Islet of Langerhans (tissue), 1 donor: ENCODE results near the gene IFIT3.
"Not testable (repeated sequence)": the region's sequence is repeated elsewhere in the genome, so short reads cannot be mapped to it uniquely, and the experiment has no call there.

Source experiments
- FAIRE-seq: peaks from one replicate; lab custom pipeline; 2011; peaks lifted over from hg19 to GRCh38; lab: Jason Lieb, UNC

IFIT3 gene

DNA sequence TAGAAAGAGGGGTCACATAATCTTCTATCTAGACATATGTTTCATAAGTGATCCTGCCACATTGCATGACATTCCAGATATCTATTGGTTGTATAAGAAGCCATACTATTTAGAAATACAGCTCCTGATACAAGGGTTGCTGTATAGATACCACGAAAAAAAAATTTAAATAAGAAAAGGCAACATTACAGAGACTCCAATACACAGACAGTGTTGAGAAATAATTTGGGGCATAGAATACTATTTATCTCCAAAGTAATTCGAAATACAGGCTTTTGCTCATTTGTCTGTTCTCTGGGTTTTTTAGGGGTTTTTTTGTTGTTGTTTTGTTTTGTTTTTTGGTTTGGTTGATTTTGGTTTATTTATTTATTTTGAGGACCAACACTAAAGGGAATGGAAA, 23.4 kb upstream of the IFIT3 start:
- no peak for FAIRE-seq

DNA sequence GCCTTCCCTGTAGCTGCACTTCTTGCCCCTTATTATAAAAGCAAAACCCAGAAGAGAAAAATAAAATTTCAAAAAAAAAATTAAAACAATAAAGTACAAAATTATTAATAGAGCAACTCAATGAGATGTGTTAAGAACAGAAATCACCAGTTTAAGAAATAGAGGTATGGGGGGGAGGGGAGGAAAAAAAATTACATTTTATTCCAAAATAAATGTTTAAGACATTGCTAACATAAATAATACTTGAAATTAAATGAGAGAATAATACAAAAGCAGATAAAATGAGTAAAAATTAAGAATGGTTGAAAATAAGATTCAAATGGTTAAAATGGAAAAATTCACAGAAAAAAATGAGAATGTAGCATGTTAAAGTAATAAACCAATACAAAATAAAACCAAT, 22.9 kb upstream of the IFIT3 start:
- FAIRE-seq: no peak

DNA sequence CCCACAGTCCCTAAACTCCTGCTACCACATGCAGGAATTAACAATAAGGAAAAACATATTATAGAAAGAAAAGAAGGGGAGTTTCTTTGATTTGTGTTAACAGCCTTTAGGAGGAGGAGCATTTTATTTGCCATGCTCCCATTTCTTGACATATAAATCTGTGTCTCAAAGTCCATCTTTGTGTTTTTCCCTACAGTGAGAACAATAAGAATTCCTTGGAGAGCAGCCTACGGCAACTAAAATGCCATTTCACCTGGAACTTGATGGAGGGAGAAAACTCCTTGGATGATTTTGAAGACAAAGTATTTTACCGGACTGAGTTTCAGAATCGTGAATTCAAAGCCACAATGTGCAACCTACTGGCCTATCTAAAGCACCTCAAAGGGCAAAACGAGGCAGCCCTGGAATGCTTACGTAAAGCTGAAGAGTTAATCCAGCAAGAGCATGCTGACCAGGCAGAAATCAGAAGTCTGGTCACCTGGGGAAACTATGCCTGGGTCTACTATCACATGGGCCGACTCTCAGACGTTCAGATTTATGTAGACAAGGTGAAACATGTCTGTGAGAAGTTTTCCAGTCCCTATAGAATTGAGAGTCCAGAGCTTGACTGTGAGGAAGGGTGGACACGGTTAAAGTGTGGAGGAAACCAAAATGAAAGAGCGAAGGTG, 21.9 kb upstream of the IFIT3 start:
- FAIRE-seq: no peak

DNA sequence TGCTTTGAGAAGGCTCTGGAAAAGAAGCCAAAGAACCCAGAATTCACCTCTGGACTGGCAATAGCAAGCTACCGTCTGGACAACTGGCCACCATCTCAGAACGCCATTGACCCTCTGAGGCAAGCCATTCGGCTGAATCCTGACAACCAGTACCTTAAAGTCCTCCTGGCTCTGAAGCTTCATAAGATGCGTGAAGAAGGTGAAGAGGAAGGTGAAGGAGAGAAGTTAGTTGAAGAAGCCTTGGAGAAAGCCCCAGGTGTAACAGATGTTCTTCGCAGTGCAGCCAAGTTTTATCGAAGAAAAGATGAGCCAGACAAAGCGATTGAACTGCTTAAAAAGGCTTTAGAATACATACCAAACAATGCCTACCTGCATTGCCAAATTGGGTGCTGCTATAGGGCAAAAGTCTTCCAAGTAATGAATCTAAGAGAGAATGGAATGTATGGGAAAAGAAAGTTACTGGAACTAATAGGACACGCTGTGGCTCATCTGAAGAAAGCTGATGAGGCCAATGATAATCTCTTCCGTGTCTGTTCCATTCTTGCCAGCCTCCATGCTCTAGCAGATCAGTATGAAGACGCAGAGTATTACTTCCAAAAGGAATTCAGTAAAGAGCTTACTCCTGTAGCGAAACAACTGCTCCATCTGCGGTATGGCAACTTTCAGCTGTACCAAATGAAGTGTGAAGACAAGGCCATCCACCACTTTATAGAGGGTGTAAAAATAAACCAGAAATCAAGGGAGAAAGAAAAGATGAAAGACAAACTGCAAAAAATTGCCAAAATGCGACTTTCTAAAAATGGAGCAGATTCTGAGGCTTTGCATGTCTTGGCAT, 21.1 kb upstream of the IFIT3 start:
- FAIRE-seq: no peak

DNA sequence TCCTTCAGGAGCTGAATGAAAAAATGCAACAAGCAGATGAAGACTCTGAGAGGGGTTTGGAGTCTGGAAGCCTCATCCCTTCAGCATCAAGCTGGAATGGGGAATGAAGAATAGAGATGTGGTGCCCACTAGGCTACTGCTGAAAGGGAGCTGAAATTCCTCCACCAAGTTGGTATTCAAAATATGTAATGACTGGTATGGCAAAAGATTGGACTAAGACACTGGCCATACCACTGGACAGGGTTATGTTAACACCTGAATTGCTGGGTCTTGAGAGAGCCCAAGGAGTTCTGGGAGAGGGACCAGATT, 20.6 kb upstream of the IFIT3 start:
- FAIRE-seq: no peak

DNA sequence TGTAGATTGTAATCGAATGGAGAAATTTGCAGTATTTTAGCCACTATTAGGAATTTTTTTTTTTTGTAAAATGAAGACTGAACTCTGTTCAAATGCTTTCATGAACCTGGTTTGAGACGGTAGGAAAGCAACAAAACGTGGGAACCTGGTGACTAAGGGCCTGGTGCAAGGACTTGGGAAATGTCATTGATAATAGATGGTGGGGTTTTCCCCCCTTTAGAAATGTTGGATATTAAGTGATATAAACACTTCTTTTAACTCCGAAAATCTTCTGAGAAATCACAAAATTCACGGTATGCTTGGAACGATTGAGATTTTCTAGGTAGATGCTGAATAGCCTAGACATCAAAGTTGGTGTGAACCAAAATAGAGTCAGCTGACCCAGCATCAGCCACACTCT, 19.5 kb upstream of the IFIT3 start:
- FAIRE-seq: no peak

DNA sequence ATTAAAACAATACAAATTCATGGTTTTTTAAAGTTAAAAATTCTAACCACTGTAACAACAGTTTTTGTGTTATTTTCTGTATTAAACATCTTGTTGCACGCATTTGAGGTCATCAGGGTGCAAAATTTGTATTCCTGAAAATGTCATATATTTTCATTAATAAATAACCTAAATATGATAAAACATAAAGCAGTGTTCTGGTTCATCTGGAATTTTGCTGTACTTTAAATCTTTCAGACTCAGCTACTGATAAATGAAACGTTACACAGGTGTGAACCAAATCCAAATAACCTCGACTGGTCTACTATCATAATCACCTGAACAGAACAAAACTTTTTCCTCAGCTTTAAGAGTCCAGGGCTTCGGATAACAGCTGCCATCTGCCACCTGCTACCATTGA, 19.1 kb upstream of the IFIT3 start:
- FAIRE-seq: no peak

DNA sequence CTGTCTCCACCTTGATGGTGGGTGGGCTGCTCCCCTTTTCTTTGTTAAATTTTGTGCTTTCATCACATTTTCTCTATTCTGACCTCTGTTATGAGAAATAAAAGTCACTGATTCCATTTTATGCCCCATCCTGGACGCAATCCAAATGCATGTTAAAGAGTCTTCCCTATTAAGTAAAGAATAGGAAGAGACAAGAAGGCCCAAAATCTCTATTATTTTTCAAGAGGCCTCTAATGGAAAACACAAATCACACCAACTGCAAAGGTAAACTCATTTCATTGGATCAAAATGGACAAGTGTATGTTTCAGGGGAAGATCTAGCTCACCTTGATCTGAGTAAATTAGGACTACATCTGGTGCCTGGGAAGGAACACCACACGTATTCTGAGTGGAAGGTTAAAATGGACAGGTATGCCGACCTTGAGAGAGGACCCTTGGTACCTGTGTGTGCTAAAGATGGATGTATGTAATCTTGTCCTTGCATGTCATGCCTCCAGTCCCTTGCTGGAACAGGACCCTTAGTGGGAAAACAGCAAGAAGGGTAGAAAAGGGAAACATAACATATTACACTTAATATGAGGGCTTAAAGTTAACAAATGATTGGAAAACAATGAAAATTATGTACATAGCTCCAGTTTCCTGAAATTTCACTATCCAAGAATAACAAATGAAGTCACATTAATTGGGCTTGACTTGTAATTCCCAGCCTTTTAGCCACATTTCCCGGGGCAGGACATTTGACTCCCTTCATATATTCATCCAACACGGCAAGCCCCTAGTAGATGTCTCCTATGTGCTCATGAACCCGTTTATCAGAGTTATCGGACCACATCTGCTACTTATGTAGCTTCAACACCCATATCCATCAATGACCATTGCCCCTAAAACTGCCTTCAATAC, 18.4 kb upstream of the IFIT3 start:
- FAIRE-seq: no peak

DNA sequence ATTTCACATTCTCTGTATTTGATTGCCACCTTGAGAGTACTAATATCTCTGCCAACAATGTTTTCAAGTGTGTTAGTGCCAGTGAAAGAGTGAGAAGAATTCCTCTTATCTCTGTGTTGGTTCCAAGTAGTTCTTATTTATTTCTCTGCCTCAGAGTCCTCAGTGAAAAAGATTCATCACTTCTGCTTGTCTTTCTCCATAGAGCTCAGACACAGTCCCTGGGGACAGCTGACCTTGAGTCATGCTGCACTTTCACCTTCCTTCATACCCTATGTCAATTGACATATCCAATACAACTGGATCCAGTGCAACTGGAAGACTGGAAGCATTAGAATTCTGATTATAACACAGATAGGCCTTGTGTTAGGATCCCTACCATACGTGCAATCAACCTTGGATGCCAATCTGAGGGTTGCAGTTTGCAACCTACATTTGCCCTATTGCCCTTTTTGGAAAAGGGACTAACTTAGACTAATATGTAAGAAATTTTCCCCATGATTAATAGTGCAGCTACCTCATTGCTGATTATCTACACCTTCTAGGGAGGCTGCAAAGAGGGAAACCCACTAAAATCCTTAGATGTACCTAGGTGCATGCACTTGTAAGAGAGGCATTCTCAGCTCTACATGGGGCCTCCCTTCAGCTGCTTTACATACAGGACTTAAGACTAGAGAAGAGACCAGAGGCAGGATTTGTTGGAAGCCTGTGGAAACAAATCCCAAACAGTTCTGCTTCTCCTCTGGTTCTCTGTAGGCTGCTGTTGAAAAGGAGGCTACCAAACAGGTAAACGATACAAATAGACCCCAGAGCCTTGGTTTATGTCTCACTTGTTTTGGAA, 17.5 kb upstream of the IFIT3 start:
- FAIRE-seq: no peak

DNA sequence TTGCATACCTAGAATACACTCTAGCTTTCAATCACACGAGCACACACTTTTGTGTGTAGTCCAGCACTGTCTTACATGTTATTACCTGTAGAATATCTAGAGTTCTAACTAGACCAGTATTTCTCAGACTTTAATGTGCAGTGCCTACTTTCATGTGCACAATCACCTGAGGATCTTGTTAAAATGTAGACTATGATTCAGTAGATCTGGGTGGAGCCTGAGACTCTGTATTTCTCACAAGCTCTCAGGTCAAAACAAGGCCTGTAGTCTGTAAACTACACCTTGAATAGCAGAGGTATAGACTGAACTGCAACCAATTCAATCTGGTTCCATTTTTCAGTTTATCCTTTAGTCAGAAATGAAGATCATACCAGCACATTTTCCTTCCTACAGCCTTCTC, 14.8 kb upstream of the IFIT3 start:
- no peak for FAIRE-seq

DNA sequence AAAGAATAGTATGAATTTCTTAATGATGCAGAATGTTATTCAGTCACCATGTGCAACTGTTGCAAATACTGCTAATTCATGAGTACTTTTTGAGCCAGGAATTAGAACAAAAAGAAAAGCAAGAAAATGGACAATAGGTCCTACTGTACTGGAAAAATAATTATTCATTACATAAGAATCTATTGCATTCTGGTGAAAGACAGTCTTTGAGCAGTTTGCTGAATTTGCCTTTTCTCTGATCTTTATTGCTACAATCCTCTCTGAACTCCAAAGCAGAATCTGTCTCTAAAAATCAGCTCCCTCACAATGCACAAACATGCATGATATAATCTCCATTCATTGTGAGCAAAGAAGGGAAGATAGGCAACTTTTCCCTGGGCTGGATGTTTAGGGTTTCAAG, 13.1 kb upstream of the IFIT3 start:
- no peak for FAIRE-seq

DNA sequence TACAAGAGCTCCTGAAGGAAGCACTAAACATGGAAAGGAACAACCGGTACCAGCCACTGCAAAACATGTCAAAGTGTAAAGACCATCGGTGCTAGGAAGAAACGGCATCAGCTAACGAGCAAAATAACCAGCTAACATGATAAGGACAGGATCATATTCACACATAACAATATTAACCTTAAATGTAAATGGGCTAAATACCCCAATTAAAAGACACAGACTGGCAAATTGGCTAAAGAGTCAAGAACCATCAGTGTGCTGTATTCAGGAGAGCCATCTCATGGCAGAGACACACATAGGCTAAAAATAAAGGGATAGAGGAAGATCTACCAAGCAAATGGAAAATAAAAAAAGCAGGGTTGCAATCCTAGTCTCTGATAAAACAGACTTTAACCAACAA, 9.8 kb upstream of the IFIT3 start:
- not testable (repeated sequence) for FAIRE-seq

DNA sequence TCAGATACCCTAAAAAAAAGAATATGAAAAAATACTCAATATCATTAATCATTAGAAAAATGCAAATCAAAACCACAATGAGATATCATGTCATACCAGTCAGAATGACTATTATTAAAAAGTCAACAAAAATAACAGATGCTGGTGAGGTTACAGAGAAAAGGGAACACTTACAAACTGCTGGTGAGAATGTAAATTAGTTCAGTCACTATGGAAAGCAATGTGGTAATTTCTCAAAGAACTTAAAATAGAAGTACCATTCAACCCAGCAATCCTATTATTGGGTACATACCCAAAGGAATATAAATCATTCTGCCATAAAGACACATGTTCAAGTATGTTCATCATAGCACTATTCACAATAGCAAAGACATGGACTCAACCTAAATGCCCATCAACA, 2.7 kb upstream of the IFIT3 start:
- not testable (repeated sequence) for FAIRE-seq

DNA sequence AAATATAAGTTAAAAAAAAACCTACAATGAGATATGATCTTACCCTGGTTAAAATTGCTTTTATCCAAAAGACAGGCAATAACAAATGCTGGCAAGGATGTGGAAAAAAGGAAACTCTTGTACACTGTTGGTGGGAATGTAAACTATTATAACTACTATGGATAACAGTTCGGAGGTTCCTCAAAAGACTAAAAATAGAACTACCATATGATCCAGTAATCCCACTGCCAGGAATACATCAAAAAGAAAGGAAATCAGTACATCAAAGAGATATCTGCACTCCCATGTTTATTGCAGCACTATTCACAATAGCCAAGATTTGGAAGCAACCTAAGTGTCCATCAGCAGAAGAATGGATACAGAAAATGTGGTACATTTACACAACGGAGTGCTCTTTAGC, 1.9 kb upstream of the IFIT3 start:
- not testable (repeated sequence) for FAIRE-seq

DNA sequence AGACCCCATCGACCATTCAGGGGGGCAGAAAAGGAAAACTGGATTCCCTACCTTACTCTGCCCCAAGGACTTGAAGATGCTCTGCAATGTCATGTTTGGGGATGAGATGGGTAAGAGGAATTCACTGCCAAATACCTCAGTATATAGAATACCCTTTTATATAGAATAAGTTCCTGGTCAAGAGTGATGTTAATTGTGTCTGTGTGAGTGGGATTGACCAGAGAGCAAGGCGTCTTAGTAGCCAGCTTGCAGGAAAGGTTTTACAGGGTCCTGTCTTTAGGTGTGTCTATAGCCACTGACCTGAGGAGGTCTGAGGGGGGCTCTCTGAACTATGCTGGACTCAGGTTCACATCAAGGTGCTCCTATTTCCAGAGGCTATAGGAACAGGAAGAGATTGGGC, 1.4 kb downstream of the IFIT3 start:
- FAIRE-seq: no peak

DNA sequence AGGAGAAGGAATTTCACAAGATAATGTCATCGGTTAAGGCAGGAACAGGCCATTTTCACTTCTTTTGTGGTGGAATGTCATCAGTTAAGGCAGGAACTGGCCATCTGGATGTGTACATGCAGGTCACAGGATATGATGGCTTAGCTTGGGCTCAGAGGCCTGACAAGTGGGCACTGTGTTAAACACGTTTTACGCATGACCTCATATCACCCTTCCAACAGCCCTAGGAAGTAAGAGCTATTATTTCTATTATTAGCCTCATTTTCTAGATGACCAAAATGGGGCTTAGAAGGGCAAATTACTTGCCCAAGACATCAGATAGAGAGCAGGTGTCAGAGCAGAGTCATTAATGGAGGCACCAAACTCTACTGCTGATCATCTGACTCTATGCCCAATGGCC, 2.2 kb downstream of the IFIT3 start:
- not testable (repeated sequence) for FAIRE-seq

DNA sequence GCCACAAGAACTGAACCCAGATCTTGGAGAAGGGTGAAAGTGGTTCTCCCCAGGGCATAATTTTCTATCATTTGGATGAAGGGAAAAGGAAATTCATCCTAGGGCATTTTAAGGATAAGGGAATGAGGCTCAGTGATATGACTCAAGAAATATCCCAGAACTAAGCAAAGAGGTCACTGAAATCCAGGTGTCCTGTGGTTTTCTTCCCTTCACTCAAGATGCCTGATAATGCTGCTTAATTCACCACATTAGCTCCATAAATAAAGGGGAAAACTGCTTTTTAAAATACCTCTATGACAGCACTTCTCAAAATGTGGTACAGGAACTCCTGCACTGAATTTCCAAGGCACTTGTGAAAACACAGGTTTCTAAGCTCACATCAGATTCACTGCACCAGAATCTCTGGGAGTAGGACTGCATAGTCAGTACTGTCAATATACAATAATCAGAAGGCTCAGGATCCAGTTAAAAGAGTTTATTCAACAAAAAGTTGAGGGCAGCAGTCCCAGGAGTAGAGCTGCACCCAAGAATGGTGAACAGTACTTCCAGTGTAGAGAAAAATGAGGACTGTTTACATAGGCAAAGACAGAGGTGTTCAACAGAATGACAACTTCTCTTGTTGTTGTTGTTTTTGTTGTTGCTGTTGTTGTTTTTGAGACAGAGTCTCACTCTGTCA, 2.9 kb downstream of the IFIT3 start:
- no peak for FAIRE-seq

DNA sequence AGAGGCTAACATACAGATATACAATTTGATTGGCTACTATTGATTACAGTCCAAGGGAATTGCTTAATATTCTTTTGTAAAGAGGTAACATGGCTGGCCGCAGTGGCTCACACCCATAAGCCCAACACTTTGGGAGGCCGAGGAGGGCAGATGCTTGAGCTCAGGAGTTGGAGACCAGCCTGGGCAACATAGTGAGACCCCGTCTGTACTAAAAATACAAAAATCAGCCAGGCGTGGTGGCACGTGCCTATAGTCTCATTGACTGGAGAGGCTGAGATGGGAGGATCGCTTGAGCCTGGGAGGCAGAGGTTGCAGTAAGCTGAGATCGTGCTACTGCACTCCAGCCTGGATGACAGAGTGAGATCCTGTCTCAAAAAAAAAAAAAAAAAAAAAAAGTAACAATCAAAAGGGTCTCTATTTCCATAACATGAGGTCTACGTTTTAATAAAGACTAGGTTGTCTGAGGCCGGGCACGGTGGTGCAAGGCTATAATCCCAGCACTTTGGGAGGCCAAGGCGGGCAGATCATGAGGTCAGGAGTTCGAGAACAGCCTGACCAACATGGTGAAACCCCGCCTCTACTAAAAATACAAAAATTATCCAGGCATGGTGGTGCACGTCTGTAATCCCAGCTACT, 3.8 kb downstream of the IFIT3 start:
- FAIRE-seq: not testable (repeated sequence)

DNA sequence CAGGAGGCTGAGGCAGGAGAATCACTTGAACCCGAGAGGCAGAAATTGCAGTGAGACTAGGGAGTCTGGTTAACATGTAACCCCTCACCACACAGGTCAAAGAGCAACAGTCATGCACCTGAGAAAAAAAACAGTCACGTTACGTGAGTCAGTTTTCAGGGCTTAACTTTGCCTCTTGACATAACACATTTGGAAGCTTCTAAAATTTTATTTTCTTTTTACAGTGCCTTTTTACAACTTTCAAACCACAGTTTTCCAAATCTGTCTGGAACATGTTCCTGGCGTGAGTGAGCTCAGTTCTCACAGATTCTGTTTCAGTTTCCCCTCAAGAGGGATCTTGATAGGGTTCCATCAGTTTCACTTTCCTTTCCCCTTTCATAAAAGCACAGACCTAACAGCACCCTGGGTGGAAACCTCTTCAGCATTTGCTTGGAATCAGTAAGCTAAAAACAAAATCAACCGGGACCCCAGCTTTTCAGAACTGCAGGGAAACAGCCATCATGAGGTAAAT, 4.4 kb downstream of the IFIT3 start:
- FAIRE-seq: no peak

DNA sequence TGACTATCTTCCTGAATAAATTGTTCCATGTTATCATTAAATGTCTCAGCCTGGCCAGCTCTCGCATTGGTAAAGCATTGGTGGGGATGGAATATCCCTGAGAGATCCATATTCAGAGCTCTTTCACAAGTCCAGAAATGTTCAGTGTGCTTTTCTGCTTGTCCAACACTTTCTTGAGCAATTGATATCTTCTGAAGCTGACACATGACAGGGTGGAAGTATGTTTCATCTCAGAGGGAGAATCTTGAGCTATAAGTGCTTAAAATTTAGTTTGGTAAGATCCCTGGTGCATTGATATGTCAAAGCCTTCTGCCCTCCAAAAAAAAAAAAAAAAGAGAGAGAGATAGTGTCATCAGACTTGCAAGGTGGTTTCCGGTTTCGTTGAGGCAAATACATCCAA, 7.4 kb downstream of the IFIT3 start:
- FAIRE-seq: no peak

DNA sequence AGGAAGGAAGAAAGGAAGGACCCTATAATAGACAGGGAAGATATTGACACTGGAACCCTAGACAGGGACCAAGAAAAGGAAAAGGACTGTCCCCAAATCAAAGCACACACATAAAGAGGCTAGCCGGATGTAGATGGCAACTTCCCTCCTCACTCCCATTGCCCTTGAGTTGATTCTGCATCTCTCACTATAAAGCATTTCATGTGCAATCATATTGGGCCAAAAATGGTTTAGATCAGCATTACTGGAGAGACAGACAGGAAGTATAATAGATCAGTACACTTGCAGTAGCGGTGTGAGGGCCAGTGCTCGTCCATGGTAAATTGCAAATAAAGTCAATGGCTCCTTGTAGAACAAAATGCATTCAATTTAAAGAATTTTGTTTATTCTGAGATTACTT, 8.4 kb downstream of the IFIT3 start:
- FAIRE-seq: no peak
